Activated T-helper 1 cell treated with Interleukin-2 at 50 U/mL for 16 hours (primary cell): ENCODE results near the gene RNU6-9.
"Not testable (repeated sequence)": the region's sequence is repeated elsewhere in the genome, so short reads cannot be mapped to it uniquely, and the experiment has no call there.

ENCODE experiments used
- DNase-seq: peaks from one replicate; pipeline ENCODE4 v3.0.0-alpha.2; 2020; ENCODE audit warnings: low read depth

Gene RNU6-9

GRCh38 chr19:892894-893689, at the start of gene RNU6-9, which contains the start of gene MED16:
TSS of gene RNU6-9 (plus strand) at chr19:893484.
TSS of gene MED16 (minus strand) at chr19:893187. CDS start at chr19:891131, 2,056 bp downstream.
- peak; percentile 81 for DNase-seq

- no peak for DNase-seq
Measured at GRCh38 chr19:843836-844545, 49.3 kb upstream of the RNU6-9 start.

DNA sequence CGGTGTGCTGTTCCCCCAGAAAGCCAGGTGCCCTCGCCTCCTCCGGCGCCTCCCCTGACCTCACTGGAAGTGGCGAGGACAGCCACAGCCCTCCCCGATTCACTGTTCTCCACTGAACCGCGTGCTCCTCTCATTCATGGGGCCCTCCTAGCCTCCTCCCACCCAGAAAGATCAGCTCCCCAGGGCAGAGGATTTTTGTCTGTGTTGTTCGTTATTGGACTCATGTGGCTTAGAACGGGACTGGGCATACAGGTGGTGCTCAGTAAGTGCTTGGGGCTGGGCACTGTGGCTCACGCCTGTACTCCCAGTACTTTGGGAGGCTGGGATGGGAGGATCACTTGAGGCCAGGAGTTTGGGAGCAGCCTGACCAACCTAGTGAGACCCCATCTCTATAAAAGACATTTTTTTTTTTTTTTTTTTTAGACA, 48.7 kb upstream of the RNU6-9 start:
- DNase-seq: no peak

GRCh38 chr19:845707-846521, 47.4 kb upstream of the RNU6-9 start:
- DNase-seq: no peak

DNA sequence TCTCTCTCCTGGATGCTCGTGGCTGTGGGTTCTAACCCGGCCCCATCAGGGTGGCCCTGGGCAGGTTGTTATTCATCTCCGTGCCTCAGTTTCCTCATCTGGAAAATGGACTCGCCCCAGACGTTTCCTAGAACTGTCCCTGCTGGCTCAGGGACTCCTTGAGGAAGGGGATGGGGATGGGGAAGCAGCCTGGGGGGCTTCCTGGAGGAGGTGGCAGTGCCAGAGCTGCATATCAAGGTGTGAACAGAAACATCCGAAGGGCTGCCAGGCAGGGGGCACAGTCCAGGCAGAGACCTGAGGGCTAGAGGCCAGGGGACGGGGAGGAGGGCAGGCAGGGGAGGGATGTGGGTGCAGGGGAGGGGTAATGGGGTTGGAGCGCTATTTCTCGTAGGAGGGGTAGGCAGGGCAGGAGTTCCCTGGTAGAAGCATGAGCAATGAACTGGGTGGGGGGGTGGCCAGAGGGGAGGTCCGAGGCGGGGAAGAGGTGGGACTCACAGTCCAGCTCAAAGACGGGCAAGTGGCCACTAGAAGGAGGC, 44.8 kb upstream of the RNU6-9 start:
- no peak for DNase-seq

GRCh38 chr19:849195-849594, 44.1 kb upstream of the RNU6-9 start:
- DNase-seq: not testable (repeated sequence)

- DNase-seq: no peak
Measured at GRCh38 chr19:850221-850978, 42.9 kb upstream of the RNU6-9 start.

DNA sequence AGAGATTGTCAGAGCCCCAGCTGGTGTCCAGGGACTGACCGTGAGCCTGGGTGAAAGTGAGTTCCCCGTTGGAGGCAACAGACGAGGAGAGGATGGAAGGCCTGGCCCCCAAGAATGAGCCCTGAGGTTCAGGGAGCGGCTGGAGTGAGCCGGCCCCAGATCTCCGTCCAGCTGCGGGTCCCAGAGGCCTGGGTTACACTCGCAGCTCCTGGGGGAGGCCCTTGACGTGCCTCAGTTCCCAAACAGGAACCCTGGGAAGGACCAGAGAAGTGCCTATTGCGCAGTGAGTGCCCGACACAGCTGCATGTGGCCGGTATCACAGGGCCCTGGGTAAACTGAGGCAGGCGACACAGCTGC, 42.3 kb upstream of the RNU6-9 start:
- no peak for DNase-seq

DNA sequence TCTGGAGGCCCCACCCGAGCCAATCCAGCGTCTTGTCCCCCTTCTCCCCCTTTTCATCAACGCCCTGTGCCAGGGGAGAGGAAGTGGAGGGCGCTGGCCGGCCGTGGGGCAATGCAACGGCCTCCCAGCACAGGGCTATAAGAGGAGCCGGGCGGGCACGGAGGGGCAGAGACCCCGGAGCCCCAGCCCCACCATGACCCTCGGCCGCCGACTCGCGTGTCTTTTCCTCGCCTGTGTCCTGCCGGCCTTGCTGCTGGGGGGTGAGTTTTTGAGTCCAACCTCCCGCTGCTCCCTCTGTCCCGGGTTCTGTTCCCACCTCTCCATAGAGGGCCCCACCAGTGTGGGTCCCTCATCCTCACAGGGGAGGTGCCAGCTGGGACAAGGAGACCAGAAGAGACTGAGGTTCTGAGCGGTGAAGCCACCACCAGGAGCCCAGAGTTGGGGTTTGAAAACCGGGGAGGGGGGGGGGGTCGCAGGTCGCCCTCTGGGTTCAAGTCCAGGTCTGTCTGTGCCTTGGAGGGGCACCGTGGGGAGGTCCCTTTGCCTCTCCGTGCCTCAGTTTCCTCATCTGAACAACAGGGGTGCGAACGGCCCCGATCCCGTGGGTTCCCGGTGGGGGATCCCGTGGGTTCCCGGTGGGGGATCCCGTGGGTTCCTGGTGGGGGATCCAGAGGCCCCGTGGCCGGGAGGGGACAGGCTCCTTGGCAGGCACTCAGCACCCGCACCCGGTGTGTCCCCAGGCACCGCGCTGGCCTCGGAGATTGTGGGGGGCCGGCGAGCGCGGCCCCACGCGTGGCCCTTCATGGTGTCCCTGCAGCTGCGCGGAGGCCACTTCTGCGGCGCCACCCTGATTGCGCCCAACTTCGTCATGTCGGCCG, 40.9 kb upstream of the RNU6-9 start, which contains the start of gene ELANE:
Gene ELANE (plus strand): TSS at position 168 of the 878 bp plus-strand sequence. CDS start 26 bp downstream, at position 194.
- DNase-seq: no peak

DNA sequence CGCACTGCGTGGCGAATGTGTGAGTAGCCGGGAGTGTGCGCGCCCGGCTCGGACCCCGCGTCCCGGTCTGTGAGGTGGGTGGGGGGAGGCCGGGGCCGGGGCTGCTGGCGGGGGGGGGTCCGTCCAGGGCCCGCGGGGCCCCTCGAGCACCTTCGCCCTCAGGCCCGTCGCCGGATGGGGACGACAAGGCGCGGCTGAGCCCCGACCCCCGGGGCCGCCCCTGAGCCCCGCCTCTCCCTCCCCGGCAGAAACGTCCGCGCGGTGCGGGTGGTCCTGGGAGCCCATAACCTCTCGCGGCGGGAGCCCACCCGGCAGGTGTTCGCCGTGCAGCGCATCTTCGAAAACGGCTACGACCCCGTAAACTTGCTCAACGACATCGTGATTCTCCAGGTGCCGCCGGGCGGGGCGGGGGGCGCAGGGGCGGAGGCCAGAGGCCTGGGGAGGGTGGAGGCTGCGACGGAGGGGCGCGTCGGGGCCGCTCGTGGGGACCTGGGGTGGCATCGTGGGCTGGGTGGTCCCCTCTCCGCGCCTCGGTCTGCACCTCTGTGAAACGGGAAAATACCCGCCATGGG, 40.2 kb upstream of the RNU6-9 start:
- DNase-seq: no peak

- DNase-seq: not testable (repeated sequence)
Measured at GRCh38 chr19:853614-854220, 39.6 kb upstream of the RNU6-9 start.

DNA sequence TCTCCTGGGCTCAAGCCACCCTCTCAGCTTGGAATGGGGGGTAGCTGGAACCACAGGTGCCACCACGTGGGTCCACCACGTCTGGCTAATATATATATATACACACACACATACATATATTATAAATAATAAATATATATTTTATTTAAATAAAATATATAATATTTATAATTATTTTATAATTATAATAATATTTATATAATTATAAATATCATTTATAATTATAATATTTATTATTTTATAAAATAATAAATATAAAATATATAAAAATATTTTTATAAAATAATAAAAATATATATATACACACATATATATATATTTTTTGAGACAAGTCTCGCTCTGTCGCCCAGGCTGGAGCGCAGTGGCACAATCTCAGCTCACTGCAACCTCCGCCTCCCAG, 38.7 kb upstream of the RNU6-9 start:
- DNase-seq: no peak

DNA sequence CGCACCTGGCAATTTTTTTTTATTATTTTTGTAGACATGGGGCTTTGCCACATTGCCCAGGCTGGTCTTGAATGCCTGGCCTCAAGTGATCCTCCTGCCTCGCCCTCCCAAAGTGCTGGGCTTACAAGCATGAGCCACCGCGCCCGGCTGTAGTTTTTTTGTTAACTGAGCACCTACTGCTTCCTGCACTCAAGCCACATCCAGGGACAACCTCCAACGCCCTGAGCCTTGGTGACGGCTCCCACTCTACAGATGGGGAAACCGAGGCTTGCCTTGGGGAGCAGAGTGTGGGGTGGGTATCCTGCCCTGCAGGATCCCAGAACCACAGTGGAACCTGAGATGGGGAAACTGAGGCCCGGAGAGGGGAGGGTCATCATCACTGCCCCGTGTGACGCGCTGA, 38.1 kb upstream of the RNU6-9 start:
- no peak for DNase-seq

- DNase-seq: no peak
Measured at GRCh38 chr19:855566-856120, 37.6 kb upstream of the RNU6-9 start.

DNA sequence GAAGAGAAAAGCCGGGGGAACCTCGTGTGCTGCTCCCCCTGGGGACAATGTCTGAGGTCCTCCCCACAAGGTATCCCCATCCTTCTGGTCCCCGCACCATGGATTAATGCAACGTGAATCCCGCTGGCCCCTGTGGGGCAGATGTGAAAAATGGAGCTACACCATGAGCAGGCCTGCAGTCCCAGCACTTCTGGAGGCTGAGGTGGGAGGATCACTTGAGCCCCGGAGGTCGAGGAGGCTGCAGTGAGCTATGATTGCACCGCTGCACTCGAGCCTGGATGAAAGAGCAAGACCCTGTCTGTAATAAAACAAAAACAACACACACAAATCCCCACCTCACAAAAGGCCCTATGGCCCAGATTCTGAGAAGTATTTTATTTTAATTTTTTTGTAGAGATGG, 35.0 kb upstream of the RNU6-9 start:
- no peak for DNase-seq

DNA sequence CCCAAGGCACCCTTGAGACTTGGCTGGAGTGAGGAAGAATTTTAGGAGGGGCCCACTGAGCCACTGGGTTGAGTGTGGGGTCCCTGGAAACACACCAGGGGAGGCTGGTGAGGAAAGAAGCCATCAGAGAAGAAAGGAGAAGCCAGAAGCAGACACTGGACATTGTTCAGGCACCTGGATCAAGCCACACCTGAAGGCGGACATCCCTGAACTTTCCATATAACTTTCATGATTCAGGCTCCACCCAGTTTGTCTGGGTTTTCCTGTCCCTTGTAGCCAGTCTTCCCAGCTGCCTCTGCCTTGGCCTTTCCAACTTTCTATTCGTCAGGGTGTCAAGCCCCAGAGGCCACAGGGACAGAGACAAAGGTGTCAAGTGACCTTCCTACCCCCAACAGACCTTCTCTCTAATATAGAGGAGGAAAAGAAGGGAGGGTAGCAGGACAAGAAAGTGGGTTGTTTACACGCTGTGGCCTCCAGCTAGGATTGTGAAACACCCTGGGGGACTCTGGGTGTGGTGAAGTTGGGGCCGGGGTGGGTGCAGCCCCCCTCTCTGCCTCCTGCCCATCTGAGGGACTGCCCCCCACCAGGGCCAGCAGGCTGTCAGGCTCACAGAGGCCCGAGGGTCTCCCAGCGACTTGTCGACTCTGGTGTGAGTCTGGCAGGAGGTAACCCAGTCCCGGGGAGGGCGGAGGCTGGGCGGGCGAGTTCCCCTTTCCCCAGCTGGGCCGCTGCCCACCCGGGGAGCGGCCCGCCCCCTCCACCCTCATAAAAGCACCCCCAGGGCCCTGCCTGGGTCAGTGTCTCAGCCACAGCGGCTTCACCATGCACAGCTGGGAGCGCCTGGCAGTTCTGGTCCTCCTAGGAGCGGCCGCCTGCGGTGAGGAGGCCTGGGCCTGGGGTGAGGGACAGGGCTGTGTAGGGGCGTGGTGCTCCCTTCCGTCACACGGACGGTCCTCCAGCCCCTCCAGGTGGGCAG, 34.1 kb upstream of the RNU6-9 start, which contains the start of gene CFD:
Gene CFD (plus strand): TSS at position 797 of the 976 bp plus-strand sequence. CDS start 26 bp downstream, at position 823.
- no peak for DNase-seq

GRCh38 chr19:861141-861755, 32.0 kb upstream of the RNU6-9 start:
- no peak for DNase-seq
